Prostate gland (tissue), 2 donors: Measurements from ENCODE around the gene SPTLC1.

Experiments used
- POLR2A ChIP-seq: fragments of 450-650 bp; IDR thresholded peaks from one replicate; pipeline ENCODE4 v1.6.1; 2016; ENCODE audit warnings: antibody characterized with exemption, mild to moderate bottlenecking
- POLR2AphosphoS5 ChIP-seq: sonication (generic); formaldehyde crosslinking; IDR thresholded peaks from one replicate; pipeline ENCODE4 v1.6.1; 2017; ENCODE audit warnings: antibody characterized with exemption
- TF ChIP-seq, protein P1 (sequence below), 4 experiments: fragments of 200-600 bp in 2 of 4; fragments of 450-650 bp in 2 of 4; sonication (generic) in 2 of 4; IDR thresholded peaks; 1 replicate in 3 of 4; 2 replicates in 1 of 4; pipeline ENCODE4 v1.5.1; 2016 to 2019; ENCODE audit warnings: antibody characterized with exemption in 4 of 4, mild to moderate bottlenecking in 2 of 4, moderate library complexity in 2 of 4

DNA sequence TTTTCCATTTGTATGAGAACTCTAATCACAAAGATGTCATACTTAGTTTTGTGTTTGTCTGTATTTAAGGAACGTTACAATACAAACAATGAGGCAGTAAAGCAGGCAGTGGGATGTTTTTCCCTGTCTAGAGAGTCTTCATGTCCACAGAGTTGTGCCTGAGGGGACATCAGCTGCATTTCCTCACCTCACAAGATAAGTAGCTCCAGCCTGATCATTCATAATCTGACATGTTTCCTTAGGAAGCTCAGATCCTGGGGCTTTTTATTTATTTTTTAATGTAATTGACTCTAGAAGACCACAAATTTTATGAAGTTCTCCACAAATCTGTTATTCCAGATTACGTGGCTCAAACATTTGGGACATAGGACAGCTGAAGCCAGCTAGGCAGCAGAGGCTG is 78.5 kb downstream of the SPTLC1 start:
- TF ChIP-seq, protein P1, sequence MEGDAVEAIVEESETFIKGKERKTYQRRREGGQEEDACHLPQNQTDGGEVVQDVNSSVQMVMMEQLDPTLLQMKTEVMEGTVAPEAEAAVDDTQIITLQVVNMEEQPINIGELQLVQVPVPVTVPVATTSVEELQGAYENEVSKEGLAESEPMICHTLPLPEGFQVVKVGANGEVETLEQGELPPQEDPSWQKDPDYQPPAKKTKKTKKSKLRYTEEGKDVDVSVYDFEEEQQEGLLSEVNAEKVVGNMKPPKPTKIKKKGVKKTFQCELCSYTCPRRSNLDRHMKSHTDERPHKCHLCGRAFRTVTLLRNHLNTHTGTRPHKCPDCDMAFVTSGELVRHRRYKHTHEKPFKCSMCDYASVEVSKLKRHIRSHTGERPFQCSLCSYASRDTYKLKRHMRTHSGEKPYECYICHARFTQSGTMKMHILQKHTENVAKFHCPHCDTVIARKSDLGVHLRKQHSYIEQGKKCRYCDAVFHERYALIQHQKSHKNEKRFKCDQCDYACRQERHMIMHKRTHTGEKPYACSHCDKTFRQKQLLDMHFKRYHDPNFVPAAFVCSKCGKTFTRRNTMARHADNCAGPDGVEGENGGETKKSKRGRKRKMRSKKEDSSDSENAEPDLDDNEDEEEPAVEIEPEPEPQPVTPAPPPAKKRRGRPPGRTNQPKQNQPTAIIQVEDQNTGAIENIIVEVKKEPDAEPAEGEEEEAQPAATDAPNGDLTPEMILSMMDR (IDR thresholded peaks at IDR 0.05): no peak
- no peak for TF ChIP-seq POLR2AphosphoS5
- TF ChIP-seq POLR2A: no peak
